Measurements from ENCODE around the gene JHY.

The JHY gene

DNA sequence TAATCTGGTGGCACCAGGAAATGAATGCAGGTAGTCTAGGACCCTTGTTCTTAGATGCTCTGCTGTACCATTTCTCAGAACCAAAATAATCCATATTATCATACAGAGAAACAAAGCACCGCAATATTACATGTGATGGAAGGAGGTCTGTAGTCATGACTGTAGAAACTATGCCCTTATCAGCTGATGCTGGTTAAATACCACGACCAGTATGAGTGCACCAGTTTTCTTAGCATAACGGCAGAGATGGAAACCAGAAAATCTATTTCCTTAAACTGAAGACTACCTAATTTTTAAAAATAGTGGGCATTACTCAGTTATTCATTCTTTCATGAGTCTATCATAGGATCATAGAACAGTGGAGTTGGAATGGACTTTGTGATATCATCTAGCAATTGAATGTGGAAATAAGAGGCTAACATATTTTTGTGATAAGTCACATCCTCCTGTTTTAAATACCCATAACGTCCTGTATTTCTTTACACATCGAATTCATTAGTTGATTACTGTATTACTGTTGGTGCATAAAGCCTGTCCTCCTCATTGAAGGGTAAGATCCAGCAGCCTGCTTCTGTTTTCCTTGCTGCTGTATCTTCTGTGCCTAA is 15.1 kb downstream of the JHY start:
- Histone ChIP-seq H3K4me3 (ENCODE audit: low read depth in 1 of 2, low read length in 2 of 2) (no peak overlapping the region), H3K4me2 (ENCODE audit: insufficient read depth, low read length) (no peak overlapping the region), H3K79me2 (ENCODE audit: insufficient read depth, low read length) (no peaks in the 10 kb centered on the region), H3K9ac (ENCODE audit: low read depth, low read length) (no peak overlapping the region), H4K20me1 (ENCODE audit: insufficient read depth, low read length) (no peaks in the 10 kb centered on the region), H3K27me3 (ENCODE audit: insufficient read depth, low read length, poor library complexity) (peaks cover 13% of the 10 kb centered on the region), H3K27ac (ENCODE audit: low read length) (no peak overlapping the region), H3K9me3 (ENCODE audit: insufficient read depth, low read length, severe bottlenecking) (no peaks in the 10 kb centered on the region), H3K4me1 (ENCODE audit: insufficient read depth, low read length) (no peaks in the 10 kb centered on the region), H2AFZ (ENCODE audit: low read depth, low read length) (no peak overlapping the region), H3K36me3 (ENCODE audit: insufficient read depth, low read length) (no peaks in the 10 kb centered on the region)
- no peak for TF ChIP-seq EZH2 (IDR thresholded peaks at IDR 0.05; ENCODE audit: borderline replicate concordance, low read depth, low read length, severe bottlenecking)
- TF ChIP-seq, protein P1, sequence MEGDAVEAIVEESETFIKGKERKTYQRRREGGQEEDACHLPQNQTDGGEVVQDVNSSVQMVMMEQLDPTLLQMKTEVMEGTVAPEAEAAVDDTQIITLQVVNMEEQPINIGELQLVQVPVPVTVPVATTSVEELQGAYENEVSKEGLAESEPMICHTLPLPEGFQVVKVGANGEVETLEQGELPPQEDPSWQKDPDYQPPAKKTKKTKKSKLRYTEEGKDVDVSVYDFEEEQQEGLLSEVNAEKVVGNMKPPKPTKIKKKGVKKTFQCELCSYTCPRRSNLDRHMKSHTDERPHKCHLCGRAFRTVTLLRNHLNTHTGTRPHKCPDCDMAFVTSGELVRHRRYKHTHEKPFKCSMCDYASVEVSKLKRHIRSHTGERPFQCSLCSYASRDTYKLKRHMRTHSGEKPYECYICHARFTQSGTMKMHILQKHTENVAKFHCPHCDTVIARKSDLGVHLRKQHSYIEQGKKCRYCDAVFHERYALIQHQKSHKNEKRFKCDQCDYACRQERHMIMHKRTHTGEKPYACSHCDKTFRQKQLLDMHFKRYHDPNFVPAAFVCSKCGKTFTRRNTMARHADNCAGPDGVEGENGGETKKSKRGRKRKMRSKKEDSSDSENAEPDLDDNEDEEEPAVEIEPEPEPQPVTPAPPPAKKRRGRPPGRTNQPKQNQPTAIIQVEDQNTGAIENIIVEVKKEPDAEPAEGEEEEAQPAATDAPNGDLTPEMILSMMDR (IDR thresholded peaks at IDR 0.05; ENCODE audit: borderline replicate concordance, extremely low read depth, low read length, poor library complexity, severe bottlenecking), result no peak
- DNase-seq, result no peak
- no peak for ATAC-seq (ENCODE audit: insufficient read depth, low read depth)

GRCh38 chr11:122898799-122899198 is 16.2 kb downstream of the JHY start:
- no peak overlapping the region for H3K27ac ChIP-seq (ENCODE audit: low read length)
- H2AFZ ChIP-seq (ENCODE audit: low read depth, low read length), result no peak overlapping the region
- no peaks in the 10 kb centered on the region for H3K79me2 ChIP-seq (ENCODE audit: insufficient read depth, low read length)
- H3K27me3 ChIP-seq (ENCODE audit: insufficient read depth, low read length, poor library complexity), result peaks cover 14% of the 10 kb centered on the region
- TF ChIP-seq, protein P1 (IDR thresholded peaks at IDR 0.05; ENCODE audit: borderline replicate concordance, extremely low read depth, low read length, poor library complexity, severe bottlenecking), result no peak
- H3K9ac ChIP-seq (ENCODE audit: low read depth, low read length), result no peak overlapping the region
- H3K36me3 ChIP-seq (ENCODE audit: insufficient read depth, low read length), result no peaks in the 10 kb centered on the region
- DNase-seq (no peak), ATAC-seq (ENCODE audit: insufficient read depth, low read depth) (no peak)
- H3K4me1 ChIP-seq (ENCODE audit: insufficient read depth, low read length), result no peaks in the 10 kb centered on the region
- H3K9me3 ChIP-seq (ENCODE audit: insufficient read depth, low read length, severe bottlenecking), result no peaks in the 10 kb centered on the region
- no peak overlapping the region for H3K4me3 ChIP-seq (ENCODE audit: low read depth in 1 of 2, low read length in 2 of 2)
- no peak overlapping the region for H3K4me2 ChIP-seq (ENCODE audit: insufficient read depth, low read length)
- H4K20me1 ChIP-seq (ENCODE audit: insufficient read depth, low read length), result no peaks in the 10 kb centered on the region

GRCh38 chr11:122900587-122901202 is 18.1 kb downstream of the JHY start:
- H3K4me1 ChIP-seq (ENCODE audit: insufficient read depth, low read length), result no peaks in the 10 kb centered on the region
- peaks cover 19% of the 10 kb centered on the region for H3K27me3 ChIP-seq (ENCODE audit: insufficient read depth, low read length, poor library complexity)
- H3K36me3 ChIP-seq (ENCODE audit: insufficient read depth, low read length), result no peaks in the 10 kb centered on the region
- DNase-seq (no peak), ATAC-seq (ENCODE audit: insufficient read depth, low read depth) (no peak)
- no peaks in the 10 kb centered on the region for H4K20me1 ChIP-seq (ENCODE audit: insufficient read depth, low read length)
- H3K79me2 ChIP-seq (ENCODE audit: insufficient read depth, low read length), result no peaks in the 10 kb centered on the region
- H3K9me3 ChIP-seq (ENCODE audit: insufficient read depth, low read length, severe bottlenecking), result no peaks in the 10 kb centered on the region
- H3K27ac ChIP-seq (ENCODE audit: low read length), result no peak overlapping the region
- H2AFZ ChIP-seq (ENCODE audit: low read depth, low read length), result no peak overlapping the region
- H3K4me2 ChIP-seq (ENCODE audit: insufficient read depth, low read length), result no peak overlapping the region
- TF ChIP-seq EZH2 (IDR thresholded peaks at IDR 0.05; ENCODE audit: borderline replicate concordance, low read depth, low read length, severe bottlenecking), result no peak
- TF ChIP-seq, protein P1 (IDR thresholded peaks at IDR 0.05; ENCODE audit: borderline replicate concordance, extremely low read depth, low read length, poor library complexity, severe bottlenecking), result no peak
- H3K4me3 ChIP-seq (ENCODE audit: low read depth in 1 of 2, low read length in 2 of 2), result no peak overlapping the region
- no peak overlapping the region for H3K9ac ChIP-seq (ENCODE audit: low read depth, low read length)

Data from DND-41 (cell line).